GM23248 (cell line): Measurements from ENCODE around the gene CSNK1A1L.

ENCODE experiments used
- EZH2 ChIP-seq: fragments of 200-600 bp; sonication (generic); IDR thresholded peaks from 2 replicates; pipeline ENCODE4 v1.6.1; 2018; ENCODE audit warnings: antibody characterized with exemption, mild to moderate bottlenecking; ENCODE audit not compliant: insufficient read depth, poor library complexity, severe bottlenecking
- EZH2phosphoT487 ChIP-seq: fragments of 200-600 bp; sonication (generic); IDR thresholded peaks from 2 replicates; pipeline ENCODE4 v1.6.1; 2018; ENCODE audit warnings: antibody characterized with exemption, moderate library complexity, mild to moderate bottlenecking, low read depth; ENCODE audit not compliant: insufficient read depth

DNA sequence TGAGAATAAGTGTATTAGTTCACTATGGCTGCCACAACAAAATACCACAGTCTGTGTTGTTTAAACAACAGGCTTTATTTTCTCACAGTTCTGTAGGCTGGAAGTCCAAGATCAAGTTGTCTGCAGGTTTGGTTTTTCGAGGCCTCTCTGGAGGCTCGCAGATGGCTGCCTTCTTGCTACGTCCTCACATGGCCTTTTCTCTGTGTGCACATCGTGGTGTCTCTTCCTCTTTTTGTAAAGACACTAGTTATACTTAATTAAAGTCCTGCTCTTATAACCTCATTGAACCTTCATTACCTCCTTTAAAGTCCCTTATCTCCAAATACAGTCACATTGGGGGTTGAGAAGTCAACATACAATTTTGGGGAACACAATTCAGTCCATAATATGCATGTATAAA lies 10.6 kb downstream of the CSNK1A1L start:
- TF ChIP-seq EZH2 (no peak), EZH2phosphoT487 (no peak)
